NCI-H2227 treated with DMSO at 0.1 percent for 48 hours (cell line): ENCODE measurements around the gene IMPDH2.

Source experiments
- DNase-seq: peaks from one replicate; lab custom pipeline; 2025; lab: John Stamatoyannopoulos, UW

Gene IMPDH2

GRCh38 chr3:48980295-48980694, 48.9 kb downstream of the IMPDH2 start:
- DNase-seq: no peak

- DNase-seq: no peak
Observed at GRCh38 chr3:48979451-48979850, 49.7 kb downstream of the IMPDH2 start.
